OCI-LY7 (cell line): ENCODE results near the gene ABCF3.

Source experiments
- EZH2phosphoT487 ChIP-seq: fragments of 200-600 bp; sonication (generic); IDR thresholded peaks from 2 replicates; pipeline ENCODE4 v1.6.1; 2018; ENCODE audit warnings: low read depth, borderline replicate concordance, mild to moderate bottlenecking, mixed run types, antibody characterized with exemption, low read length, moderate library complexity, mixed read lengths
- TF ChIP-seq, protein P1 (sequence below): fragments of 200-600 bp; sonication (generic); conservative IDR thresholded peaks from 2 replicates; pipeline ENCODE4 v1.5.1; 2014; ENCODE audit warnings: mild to moderate bottlenecking, antibody characterized with exemption, low read length, moderate library complexity, mixed read lengths

DNA sequence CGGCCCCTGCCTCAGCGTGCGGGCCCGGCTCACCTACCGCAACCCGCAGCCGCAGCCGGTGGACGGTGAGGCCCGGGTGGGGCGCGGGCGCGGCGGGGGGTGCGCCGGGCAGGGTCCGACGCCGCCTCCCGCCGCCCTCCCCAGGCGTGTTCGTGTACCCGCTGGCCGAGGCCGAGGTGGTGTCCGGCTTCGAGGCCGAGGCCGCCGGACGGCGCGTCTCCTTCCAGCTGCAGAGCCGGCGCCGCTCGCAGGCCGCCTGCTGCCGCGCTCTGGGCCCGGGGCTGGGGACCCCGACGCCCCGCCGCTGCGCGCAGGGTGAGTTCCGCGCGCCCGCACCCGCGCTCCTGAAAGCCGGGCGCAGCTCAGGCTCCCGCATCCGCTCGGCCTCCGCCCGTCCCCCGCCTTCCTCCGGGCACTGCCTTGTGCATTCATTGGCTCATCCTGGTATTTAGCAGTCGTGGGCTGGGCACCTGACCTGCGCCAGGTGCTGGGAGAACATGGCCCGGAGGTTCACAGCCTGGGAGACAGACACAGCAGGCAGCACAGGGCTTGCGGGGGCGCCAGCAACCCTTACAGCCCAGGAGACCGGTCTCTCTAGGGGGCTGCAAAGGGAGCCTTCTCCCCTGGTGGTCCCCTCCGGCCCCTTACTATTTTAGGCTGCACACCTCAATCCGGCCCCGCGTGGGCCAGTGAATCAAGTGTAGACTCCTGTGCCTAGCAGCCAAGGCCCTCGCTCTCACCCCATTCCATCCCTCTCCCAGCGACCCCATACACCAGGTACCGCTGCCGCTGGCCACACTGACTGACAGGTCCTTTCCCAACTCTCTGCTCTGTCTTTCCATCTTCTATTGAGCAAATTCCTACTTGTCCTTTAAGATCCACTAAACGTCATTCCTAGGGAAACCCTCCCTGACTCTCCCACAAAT is 44.9 kb downstream of the ABCF3 start:
- no peak for TF ChIP-seq EZH2phosphoT487
- TF ChIP-seq, protein P1, sequence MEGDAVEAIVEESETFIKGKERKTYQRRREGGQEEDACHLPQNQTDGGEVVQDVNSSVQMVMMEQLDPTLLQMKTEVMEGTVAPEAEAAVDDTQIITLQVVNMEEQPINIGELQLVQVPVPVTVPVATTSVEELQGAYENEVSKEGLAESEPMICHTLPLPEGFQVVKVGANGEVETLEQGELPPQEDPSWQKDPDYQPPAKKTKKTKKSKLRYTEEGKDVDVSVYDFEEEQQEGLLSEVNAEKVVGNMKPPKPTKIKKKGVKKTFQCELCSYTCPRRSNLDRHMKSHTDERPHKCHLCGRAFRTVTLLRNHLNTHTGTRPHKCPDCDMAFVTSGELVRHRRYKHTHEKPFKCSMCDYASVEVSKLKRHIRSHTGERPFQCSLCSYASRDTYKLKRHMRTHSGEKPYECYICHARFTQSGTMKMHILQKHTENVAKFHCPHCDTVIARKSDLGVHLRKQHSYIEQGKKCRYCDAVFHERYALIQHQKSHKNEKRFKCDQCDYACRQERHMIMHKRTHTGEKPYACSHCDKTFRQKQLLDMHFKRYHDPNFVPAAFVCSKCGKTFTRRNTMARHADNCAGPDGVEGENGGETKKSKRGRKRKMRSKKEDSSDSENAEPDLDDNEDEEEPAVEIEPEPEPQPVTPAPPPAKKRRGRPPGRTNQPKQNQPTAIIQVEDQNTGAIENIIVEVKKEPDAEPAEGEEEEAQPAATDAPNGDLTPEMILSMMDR: no peak
